GM19099 (cell line): ENCODE results near the gene PTGER1.
A peak's percentile ranks its signal among the peaks of the same experiment; 100 is the strongest.

Experiments
- POLR2A ChIP-seq: IDR thresholded peaks from 3 replicates; pipeline ENCODE4 v1.6.1; 2011; ENCODE audit warnings: low read depth; ENCODE audit not compliant: insufficient read length; ENCODE audit errors: extremely low read depth

PTGER1 gene

GRCh38 chr19:14475251-14476073 is at the start of gene PTGER1:
TSS of gene PTGER1 (minus strand) at chr19:14475354. CDS start at chr19:14474320, 1,034 bp downstream.
- no peak for TF ChIP-seq POLR2A

GRCh38 chr19:14520543-14520942 is 45.4 kb upstream of the PTGER1 start:
- TF ChIP-seq POLR2A, result no peak

- TF ChIP-seq POLR2A, result no peak
Observed at GRCh38 chr19:14519860-14520407, 44.8 kb upstream of the PTGER1 start.

- TF ChIP-seq POLR2A, result no peak
Observed at GRCh38 chr19:14519245-14519859, 44.2 kb upstream of the PTGER1 start.

GRCh38 chr19:14517840-14518505 is 42.8 kb upstream of the PTGER1 start, which contains the start of gene DNAJB1:
TSS of gene DNAJB1 (minus strand) at chr19:14518397. CDS start at chr19:14518349, 48 bp downstream.
- peak; percentile 97 for TF ChIP-seq POLR2A

- no peak for TF ChIP-seq POLR2A
Observed at GRCh38 chr19:14517446-14517839, 42.3 kb upstream of the PTGER1 start.

GRCh38 chr19:14516746-14517438 is 41.7 kb upstream of the PTGER1 start:
- TF ChIP-seq POLR2A, result no peak

- TF ChIP-seq POLR2A, result no peak
Observed at GRCh38 chr19:14516048-14516534, 40.9 kb upstream of the PTGER1 start.

GRCh38 chr19:14515501-14516047 is 40.4 kb upstream of the PTGER1 start:
- TF ChIP-seq POLR2A, result no peak

- no peak for TF ChIP-seq POLR2A
Observed at GRCh38 chr19:14514215-14514863, 39.2 kb upstream of the PTGER1 start.

- no peak for TF ChIP-seq POLR2A
Observed at GRCh38 chr19:14512406-14512961, 37.3 kb upstream of the PTGER1 start.

GRCh38 chr19:14511229-14511593 is 36.1 kb upstream of the PTGER1 start:
- TF ChIP-seq POLR2A, result no peak
